GM19463 (cell line): Measurements from ENCODE around the gene PRTG.

ENCODE experiments used
- ATAC-seq: cut with Tn5 transposase; IDR thresholded peaks from one replicate; pipeline ENCODE4 v1.9.1; 2021; ENCODE audit warnings: mild to moderate bottlenecking, moderate library complexity; ENCODE audit not compliant: unreplicated experiment

Gene PRTG

DNA sequence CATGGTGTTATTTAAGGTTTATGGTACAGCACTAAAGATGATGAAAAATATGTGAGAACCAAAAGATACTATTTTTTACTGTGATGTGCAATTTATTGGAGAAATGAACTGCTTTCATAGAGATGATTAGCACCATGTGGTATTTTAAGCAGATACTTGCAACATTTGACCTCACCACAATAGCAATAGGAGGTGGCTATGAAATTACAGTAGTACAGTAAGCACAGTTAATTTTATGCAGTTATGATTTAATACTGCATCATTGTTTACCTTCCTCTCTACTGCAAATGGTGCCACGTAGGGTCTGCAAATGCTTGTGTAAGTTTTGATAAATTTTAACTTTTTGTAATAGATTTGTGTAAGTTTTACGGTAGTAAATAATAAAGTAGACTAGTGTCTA lies 168.9 kb downstream of the PRTG start:
- ATAC-seq: no peak

DNA sequence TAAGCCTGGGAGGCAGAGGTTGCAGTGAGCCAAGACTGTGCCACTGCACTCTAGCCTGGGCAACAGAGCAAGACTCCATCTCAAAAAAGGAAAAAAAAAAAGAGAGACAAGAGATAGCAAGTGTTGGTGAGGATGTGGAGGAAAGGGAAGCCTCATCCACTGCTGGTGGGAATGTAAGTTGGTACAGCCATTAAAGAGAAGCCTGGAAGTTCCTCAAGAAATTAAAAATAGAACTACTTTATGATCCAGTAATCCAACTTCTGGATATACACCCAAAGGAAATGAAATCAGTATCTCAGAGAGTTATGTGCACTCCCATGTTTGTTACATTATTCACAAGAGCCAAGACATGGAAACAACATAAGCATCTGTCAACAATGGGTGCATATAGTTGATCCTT lies 169.7 kb downstream of the PRTG start:
- ATAC-seq: no peak

- no peak for ATAC-seq
Measured at GRCh38 chr15:55564347-55565145, 178.4 kb downstream of the PRTG start.

DNA sequence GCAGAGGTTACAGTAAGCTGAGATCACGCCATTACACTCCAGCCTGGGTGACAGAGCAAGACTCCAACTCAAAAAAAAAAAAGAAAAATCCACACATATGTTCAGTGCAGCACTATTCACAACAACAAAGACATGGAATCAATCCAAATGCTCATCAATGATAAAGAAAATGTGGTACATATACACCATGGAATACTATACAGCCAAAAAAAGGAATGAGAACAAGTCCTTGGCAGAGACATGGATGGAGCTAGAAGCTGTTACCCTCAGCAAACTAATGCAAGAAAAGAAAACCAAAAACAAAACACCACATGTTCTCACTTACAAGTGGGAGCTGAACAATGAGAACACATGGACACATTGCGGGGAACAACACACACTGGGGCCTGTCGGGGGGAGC lies 180.4 kb downstream of the PRTG start:
- no peak for ATAC-seq
